SIG-M5 (cell line): Measurements from ENCODE around the gene BLACAT1.

Experiments used
- DNase-seq: peaks from one replicate; lab custom pipeline; 2025; lab: John Stamatoyannopoulos, UW

BLACAT1 gene

DNA sequence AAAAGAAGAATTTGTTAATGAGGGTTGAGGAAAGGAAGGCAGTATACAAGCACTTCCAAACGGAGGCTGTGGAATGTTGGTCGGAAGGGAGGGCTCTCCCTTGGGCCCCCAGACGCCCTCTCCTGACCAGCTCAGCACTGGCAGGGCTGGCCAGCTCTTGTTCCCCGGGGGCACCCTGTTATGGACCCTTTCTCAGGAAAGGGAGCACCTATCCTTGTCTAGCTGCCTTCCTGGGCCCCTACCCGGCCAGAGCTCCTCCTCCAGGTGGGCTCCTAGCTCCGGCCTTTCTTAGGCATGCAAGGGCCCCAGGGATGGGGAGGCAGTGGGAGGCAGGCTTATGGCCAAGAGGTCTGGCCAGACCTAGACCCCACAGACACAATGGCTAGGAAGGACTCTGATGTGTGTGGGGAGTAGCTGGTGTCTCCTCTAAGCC, 926 bp downstream of the BLACAT1 start:
- no peak for DNase-seq

DNA sequence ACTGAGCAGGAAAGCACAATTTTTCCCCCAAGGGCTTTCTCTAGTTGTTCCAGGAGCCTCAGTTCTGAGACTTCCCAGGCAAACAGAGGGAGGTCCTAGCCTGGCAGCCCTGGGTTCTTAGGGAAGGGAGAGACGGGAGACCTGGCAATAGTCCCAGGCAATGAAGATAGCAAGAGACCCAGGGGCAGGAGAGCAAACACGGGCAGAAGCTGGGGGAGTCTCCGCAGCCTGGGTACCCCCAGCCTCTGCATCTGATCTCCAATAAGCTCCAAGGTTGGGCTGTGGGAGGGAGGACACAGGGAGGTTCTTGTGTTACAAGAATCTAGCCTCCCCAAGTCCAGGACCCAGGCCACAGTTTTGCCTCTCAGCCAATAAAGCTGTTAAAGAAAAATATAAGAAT, 2.4 kb downstream of the BLACAT1 start:
- no peak for DNase-seq

DNA sequence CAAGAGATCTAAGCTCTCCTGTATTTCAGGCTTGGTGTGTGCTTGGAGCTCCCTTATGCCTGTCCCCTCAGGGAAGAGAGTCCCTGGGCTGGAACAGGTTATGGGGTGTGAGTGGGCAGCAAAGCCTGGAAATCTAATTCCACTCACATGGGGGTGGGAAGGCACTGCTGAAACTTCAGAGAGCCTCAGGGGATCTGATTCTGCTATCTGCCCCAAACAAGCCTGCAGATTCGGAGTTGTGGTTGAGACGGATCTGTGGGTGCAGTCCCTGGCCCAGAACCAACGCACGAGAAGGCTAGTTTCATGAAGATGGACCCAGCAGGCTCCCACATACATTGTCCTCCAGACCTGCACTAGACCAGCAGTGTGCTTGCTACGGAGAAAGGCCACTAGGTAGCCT, 2.9 kb downstream of the BLACAT1 start:
- DNase-seq: no peak

DNA sequence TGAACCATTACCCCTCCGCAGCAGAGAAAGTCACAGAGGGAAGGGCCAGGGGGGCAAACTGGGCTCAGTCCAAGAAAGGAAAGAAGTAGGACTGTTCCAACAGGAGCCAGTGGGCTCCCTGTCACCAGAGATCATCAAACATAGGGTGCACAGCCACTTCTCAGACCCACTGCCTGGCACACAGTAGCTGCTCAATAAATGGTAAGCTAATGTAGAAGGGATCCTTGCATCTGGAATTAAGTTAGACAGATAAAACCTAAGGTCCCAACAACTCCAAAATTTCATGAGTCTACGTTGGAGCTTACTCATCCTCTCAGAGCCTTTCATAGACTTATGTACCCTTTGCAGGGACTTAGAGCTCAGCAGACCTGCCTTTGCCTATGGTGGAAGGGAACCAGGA, 3.5 kb downstream of the BLACAT1 start:
- DNase-seq: no peak

DNA sequence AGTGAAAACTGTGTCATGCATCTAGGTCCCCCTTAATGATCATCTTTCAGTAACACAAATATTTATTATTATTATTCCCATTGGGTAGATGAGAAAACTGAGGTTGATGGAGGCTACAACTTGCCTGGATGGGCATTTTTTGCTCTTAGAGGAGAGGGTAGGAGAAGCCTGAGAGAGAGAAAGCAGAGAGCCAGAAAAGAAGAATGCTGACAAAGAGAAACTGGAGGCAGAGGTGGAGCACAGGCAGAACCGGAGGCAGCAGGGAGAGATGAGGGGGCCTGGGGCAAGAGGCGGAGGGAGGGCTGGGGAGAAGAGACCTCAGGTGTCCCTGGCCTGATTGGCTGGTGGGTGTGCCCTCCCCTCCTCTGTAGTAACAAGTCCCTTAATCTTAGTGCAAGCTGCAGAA, 4.1 kb downstream of the BLACAT1 start:
- DNase-seq: no peak

DNA sequence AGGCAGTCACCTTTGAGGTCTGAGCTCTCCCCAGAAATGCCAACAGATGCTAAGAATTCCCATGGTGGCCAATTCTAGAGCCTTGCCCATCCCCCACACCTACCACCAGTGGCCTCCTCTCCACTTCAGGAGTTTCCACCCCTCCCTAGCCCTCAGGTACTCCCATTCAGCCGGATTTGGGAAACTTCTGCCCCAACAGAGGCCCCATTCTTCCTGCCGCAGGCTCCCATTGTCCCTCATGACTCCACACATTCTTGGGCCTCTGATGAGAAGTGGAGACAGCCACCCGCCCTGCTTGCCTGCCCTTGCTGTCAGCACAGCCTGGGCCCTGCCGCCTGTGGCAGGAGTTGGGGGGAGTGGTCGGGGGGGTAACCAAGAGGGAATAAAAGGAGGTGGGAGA, 4.6 kb downstream of the BLACAT1 start:
- no peak for DNase-seq

DNA sequence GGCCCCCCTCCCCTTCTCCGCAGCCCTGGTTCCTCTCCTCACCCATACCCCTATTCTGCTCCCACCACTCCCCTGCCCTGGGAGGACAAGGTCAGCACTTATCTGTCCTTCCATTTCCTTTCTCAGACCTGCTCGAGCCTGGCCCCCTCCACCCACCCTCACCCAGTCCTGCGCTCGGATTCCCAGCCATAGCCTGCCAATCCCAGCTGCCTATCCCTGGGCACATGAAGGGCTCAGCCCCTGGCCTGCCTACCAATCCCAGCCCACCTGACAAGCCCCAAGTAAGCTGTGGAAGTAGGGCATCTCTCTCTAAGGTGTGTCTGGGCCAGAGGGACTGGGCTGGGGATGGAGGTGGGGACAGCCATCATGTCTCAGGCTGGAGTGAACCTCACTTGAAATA, 5.4 kb downstream of the BLACAT1 start:
- no peak for DNase-seq

DNA sequence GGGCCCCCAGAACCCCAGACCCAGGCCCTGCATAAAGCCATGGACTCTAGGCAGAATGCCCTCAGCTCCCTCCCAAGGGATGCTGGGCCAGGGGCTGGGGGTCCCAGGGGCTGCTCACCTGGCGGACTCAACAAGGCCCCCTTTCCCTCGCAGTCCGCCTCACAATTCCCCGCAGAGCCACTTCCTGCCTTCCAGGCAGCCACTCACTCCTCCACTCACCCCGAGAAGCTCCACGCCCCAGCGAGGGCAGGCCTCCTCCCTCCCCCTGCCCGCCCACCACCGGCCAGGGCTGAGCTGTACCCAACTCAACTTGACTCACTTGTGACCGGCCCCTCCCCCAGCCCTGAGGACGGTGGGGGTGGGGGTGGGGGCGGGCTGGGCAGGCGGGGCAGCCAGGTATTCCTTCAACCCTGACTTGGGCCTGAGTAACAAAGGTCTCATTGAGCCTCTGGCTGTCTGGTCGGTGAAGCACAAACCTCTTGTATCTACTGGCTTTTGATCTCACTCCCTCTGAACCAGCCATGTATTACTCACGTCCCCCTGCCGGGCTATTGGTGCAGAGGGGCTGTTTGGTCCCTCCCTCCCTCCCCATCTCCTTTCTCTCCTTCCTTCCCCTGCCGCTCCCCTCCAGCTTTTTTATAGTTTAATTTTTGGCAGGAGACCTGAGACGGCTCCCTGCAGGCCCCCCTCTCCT, 5.9 kb downstream of the BLACAT1 start:
- no peak for DNase-seq

DNA sequence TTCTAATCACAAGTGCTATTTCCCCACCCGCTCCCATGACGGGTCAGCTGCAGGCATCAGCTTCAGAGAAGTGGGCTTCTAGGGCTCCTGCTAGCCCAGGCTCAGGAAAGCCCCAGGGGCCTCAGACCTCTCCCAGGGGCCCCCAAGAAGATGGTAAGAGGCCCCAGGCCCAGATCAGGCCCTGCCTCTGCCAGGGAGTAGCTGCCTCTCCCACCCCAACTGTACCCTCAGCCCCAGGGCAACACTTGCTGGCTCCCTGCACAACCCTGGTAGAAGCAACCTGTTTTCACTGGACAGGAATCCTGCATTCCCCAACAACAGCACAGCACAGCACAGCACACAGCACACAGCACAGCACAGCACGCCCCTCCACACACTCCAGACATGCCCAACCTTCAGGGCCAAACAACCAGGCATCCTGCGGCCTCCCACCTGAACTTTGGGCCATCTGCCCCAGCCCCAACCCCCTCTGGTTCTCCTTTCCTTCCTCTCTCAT, 6.5 kb downstream of the BLACAT1 start:
- no peak for DNase-seq

DNA sequence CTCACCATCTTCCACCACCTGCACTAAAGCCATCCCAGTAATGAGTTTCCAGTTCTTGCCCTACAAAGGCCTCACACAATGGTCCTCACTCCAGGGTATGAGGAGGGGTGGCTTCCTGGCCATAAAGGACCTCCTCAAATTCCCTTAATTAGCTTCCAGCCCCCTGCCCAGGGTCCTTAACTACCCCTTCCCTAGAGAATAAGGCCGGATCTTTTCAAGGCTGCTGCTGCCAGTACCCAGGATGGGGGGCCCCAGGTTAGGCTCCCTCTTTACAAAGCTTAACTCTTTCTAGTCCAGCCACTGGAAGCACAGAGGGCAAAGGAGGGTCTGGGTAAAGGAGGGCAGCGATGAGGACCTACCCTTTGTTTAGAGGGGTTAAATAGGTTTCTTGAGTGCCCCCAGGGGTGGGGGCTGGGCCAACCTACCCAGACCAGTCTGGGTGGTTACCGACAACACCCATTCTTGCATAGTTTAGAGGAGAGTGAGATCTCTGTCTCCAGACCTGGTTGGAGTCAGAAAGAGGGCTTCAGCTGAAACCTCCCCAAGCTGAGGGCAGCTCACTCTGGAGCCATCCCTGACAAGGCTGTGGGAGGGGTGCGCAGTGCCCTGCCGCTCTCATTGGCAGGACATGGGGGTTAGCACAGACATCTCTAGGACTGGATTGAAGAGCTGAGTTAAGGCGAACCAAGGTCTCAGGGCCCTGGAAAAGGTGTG, 7.1 kb downstream of the BLACAT1 start:
- DNase-seq: no peak

DNA sequence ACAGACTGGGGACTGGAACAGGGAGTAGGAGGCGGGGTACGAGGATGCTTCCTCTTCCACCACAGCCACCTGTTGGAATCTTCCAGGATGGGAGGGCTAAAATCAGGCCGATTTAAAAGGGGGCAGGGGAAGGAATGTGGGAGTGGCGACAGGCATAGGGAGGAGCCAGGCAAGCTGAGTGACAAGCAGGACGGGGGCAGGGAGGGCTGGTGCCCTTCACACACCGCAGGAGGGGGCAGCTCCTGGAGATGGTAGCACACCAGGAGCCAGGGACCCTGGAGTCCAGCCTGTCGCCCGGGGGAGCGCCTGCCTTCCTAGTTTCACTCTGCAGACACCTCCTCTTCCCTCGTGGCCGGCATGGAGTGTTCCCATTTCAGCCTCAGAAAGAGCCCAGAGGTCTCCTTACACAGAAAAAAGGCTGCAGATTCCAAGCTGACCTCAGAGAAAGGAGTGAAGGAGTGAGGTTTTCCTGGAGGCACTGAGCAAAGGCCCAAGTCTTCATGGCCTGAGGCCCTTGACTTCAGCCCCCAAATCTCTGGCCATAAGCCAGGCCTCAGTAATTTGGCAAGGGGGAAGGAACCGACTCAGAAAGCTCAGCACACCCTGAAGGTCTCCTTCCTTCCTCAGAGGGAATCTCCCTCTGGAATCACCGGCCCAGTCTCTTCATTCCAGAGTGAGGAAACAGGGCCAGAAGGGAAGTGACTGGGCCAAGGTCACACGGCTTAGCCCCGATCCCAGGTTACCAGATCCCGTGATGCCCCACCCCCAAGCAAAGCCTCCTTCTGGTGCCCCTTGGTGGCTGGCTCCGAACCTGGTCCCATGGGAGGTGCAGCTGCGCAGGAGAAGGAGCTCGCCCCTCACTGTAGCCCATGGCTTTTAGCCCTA, 8.1 kb downstream of the BLACAT1 start:
- DNase-seq: no peak

DNA sequence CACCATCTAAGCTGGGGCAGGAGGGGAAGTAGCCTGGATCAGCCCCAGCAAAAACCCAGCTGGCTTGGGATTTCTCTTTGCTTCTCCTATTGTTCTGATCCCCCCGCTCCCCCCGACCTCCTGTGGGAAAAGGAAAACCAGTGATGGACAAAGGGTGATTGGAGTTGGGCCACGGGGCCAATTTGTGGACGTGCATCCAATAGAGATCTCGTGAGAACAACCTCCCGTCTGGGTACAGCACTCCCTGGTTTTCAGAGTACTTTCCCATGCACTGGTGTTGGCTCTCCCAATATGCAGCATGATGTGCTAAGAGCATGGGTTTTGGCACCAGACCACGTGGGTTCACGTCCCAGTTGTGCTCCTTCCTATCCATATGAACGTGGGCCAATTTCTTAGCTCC, 9.0 kb downstream of the BLACAT1 start:
- no peak for DNase-seq

DNA sequence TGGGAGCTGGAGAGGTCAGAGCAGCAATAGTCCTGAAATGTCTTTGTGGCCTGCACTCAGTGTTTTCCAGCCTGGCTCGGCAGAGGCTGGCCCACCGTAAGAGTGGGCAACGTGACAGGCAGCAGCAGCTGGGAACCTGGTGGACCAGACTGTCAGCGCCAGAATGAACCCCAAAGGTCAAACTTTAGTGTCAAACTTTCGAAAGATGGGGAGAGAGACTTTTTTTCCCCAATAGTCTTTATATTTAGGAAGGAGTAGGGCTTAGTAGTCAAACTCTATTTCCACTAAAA, 10.3 kb downstream of the BLACAT1 start:
- DNase-seq: no peak

DNA sequence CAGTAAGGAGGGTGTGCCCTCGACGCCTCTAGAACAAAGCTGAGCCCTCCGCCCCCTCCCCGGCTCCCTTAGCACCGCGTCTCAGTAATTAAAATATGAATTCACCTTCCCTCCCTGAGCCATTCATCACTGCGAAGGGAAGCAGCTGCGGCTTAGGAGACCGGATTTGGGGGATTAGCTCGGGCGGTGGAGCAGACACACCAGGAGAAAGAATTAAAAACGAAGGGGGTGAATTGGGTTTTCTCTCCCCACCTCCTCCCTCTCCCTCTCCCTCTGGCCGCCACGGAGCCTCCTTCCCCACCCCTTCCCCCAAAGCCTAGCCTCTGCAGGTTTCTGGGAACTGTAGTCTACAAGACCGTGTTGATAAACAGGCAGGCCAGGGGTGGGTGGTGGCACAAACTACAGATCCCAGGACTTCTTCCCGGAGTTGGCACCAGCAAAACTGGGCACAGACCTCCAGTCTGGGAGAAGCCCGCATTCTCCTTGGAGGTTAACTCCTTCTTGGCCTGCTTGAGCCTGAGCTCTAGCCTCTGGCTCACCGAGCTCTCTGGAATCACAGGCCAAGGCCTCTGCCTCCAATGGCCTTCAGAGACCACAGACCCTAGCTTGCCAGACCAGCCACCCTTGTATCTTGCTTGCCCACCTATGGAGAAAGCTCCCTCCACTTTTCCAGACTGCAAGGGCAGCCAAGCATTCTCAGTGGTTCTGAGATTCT, 10.8 kb downstream of the BLACAT1 start:
- DNase-seq: no peak

DNA sequence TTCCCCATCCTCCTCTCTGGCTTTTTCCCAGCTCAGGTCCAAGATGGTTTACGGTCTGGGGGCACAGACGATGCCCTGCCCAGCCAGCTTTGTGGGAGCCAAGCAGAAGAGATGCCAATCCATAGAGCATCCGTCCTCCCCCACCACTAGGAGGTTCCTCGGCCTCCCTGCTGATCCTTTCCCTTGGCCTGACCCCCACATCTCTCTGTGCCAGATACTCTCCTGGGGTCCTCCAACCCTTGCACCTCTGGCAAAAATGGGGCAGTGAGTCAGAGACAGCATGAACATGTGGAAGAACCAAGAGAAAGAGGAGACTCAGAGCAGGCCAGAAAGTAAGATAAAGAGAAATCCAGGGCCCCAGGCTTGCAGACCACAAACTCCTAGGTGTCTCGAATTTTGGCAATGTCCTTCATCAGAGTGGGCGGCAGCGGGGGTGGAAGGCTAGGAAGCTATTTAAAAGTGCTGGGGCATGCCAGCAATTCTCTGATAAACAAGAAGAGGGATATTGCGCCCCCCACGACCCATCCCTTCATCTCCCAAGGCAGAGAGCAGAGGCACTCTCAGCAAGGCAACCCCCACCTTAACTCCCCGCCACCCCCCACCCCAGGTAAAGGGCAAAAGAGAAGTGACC, 11.4 kb downstream of the BLACAT1 start:
- DNase-seq: no peak

DNA sequence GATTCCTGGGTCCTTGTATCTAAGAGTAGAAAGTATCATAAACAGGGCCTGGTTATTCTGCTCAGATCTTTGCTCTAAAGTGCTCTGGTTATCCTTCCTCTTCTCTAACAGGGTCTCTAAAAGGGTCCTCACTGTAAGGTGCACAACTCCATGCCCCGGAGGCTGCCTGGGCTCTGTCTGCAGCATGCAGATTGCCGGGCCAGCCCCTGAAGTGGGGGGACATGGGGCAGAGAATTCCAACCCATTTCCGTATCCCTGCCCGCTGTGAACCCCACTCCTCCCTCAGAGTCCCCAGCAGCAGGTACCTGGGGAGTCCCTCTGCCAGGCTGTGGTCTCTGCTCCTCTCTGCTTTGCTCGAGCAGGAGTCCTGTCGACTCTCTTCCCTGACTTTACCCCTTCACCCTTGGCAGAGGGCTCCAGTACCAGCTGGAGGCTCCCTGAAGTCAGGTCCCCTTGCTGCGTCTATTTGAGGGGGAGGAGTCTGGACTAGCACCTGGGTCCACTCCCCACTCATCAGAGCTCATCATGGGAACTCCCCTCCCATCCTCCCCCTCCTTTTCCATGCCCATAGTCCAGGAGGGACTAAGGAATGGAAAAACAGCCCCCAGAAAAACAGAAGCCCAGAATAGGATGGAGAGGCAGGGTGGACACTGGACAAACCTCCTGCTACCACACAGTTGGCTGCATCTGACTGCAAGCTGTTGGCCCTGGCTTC, 12.1 kb downstream of the BLACAT1 start:
- DNase-seq: no peak

DNA sequence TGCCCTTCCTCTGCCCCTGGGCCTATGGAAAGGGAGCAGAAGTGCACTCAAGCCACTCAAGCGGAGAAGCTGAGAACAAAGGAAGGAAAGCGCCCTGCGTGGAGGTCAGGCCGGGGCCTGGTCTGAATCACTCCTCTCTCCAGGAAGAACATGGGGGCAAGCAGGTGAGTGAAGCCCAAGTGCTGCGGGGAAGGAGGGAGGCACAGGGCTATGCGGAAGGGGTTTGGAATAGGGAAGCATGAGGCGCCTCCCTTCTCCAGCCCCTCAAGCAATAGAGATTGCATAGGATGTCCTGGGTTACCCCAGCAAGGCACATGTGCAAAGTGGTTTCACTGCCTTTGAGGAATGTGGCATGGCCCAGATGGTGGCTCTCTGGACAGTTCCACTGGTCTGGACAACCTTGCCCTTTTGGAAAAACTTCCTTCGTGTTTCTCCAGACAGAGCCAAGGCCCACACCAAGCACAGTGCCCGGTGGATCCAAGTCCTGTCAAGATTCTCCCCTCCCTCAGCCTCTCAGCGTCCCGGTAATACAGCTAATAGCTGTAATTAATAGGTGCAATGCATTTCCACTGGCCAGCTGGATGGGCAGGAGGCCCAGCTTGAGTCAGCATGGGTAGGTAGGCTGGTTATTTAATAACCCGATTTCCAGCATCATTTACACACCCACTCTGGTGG, 13.7 kb downstream of the BLACAT1 start:
- no peak for DNase-seq

DNA sequence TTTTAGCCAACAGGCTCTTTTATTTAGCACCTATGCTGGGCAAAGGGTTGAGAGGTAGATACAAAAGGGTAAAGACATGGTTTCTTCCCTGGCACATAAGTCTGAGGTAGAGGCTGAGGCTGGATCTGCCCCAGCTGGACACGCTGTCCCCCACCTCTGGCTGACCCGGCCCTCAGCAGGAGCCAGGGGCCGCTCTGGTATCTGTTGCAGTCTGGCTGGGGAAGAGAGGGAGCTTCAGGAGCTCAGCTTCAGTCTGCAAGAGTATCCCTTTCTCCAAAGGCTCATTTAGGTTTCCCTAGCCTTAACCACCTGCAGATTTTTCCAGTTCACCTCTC, 14.2 kb downstream of the BLACAT1 start:
- no peak for DNase-seq

DNA sequence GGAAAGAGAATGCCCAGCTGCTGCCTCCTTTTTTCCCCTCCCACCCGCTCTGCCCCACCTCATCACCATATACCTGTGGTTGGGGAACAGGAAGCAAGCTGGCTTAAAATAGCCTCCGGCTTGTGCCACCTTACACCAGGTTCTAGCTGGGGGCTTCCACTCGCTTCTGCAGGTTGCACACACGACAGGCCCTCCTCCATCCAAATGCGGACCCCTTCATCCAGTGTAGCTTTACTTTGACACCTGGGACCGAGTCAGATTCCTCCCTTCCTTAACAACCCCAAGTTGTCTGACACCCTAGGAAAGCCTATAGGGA, 14.6 kb downstream of the BLACAT1 start:
- no peak for DNase-seq

DNA sequence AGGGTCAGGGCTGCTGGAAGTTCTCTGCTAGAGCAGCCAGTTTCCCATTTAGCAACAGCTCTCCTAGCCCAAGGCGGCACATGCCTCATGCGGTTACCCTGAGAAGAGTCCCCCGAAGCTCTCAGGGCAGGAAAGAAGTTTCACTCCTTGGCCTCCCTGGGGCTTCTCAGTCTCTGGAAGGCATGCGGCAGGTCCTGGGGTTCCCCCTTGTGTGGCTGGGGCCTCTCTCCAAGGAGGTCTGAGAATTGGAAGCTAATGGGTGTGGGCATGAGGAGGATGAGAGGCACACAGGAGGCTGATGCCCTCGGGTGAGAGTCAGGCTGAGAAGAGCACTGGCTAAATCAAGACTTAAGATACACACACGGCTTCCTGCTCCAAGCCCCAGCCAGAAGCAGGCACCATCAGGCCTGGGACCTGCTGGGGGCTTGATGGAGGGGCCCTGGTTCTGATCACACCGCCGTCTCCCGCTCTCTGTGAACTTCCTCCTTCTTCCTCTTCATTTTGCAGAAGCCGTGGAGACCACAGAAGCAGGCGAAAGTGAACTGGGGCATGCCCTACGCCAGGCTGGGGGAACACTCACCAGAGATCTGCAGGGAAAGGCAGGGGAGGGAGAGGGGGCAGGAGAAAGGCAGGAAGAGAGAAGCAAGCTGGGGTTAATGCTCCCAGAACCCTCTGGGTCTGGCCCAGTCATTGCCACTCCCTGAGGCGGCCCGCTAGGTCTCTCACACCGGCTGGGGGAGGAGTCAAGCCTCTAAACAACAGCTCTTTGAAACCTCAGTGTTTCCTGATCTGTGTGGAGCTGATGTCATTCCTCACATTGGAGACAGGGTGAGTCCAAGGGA, 15.1 kb downstream of the BLACAT1 start:
- peak; percentile 48 for DNase-seq
